HepG2 (cell line): ENCODE data around the gene SRGAP2B. TPM values are rescaled to one million over a fixed set of nuclear protein-coding genes. Genes with fewer than 3 reads are reported as not detected.
"Not testable (repeated sequence)": the region's sequence is repeated elsewhere in the genome, so short reads cannot be mapped to it uniquely, and the experiment has no call there.

Experiments
- ATAC-seq: fragments of 200-7000 bp; cut with Tn5 transposase; 3 replicates; pipeline ENCODE4 v1.9.1; 2020; ENCODE audit warnings: mild to moderate bottlenecking, moderate library complexity
- BruUV-seq: library from RNA; stranded (reverse); fragments of 400-500 nt; replicated peaks from 2 replicates; lab custom pipeline; 2021; lab: Mats Ljungman, UMichigan
- CTCF ChIA-PET: fragments of 300-600 bp; formaldehyde crosslinking; extraction: SDS; loops from one replicate; lab custom pipeline; 2021; ENCODE audit warnings: low total read pairs, inconsistent platforms, low intra/inter-chr PET ratio; lab: Yijun Ruan, JAX
- POLR2A ChIA-PET: fragments of 350-600 bp; sonication (Branson Sonifier 250); formaldehyde crosslinking; loops from one replicate; lab custom pipeline; 2020; ENCODE audit warnings: antibody characterized with exemption, inconsistent platforms; lab: Yijun Ruan, JAX
- DNase-seq: peaks from one replicate; pipeline ENCODE4 v3.0.0-alpha.2; 2015; ENCODE audit warnings: low spot score
- FAIRE-seq: peaks from 3 replicates; lab custom pipeline; 2011; peaks lifted over from hg19 to GRCh38; lab: Jason Lieb, UNC
- H2AFZ ChIP-seq: one replicate; pipeline ENCODE4 v1.6.1; 2011; ENCODE audit warnings: low read length, inconsistent platforms
- H3K27ac ChIP-seq: fragments of 300-600 bp; 3 replicates; pipeline ENCODE4 v1.8.0; 2011; ENCODE audit warnings: mixed run types, mild to moderate bottlenecking, mixed read lengths, low read length, inconsistent platforms; ENCODE audit not compliant: insufficient read depth; ENCODE audit errors: extremely low read length
- H3K27me3 ChIP-seq, 2 experiments: fragments of 200-600 bp in 1 of 2; 2 replicates in 1 of 2; 3 replicates in 1 of 2; pipeline versions ENCODE4 v1.6.0 to v1.8.0; 2011; ENCODE audit warnings: low read length in 2 of 2, mild to moderate bottlenecking in 2 of 2, moderate library complexity in 2 of 2, inconsistent platforms in 1 of 2; ENCODE audit not compliant: insufficient read depth in 2 of 2, control insufficient read depth in 1 of 2
- H3K36me3 ChIP-seq, 2 experiments: fragments of 200-600 bp in 1 of 2; replicated peaks in 1 of 2; 2 replicates in 1 of 2; 3 replicates in 1 of 2; pipeline versions ENCODE4 v1.5.1 to v1.8.0; 2011; ENCODE audit warnings: low read length in 2 of 2, inconsistent platforms in 1 of 2; ENCODE audit not compliant: insufficient read depth in 2 of 2, control insufficient read depth in 1 of 2
- H3K4me1 ChIP-seq: 2 replicates; pipeline ENCODE4 v1.5.1; 2012; ENCODE audit warnings: low read length, inconsistent platforms; ENCODE audit not compliant: insufficient read depth
- H3K4me2 ChIP-seq: 2 replicates; pipeline ENCODE4 v1.6.0; 2011; ENCODE audit warnings: low read depth, low read length, inconsistent platforms
- H3K4me3 ChIP-seq, 3 experiments: fragments of 200-600 bp in 1 of 3; sonication (generic), shearing (Covaris generic) in 1 of 3; replicated peaks in 1 of 3; 2 replicates each; pipeline ENCODE4 v1.5.1; 2011 to 2016; ENCODE audit warnings: low read length in 3 of 3, inconsistent platforms in 2 of 3, low read depth in 2 of 3, mild to moderate bottlenecking in 2 of 3, control low read depth in 1 of 3, mixed read lengths in 1 of 3; ENCODE audit not compliant: insufficient read depth in 1 of 3
- H3K79me2 ChIP-seq: one replicate; pipeline ENCODE4 v1.6.1; 2011; ENCODE audit warnings: low read length, inconsistent platforms; ENCODE audit not compliant: insufficient read depth
- H3K9ac ChIP-seq: 2 replicates; pipeline ENCODE4 v1.6.0; 2011; ENCODE audit warnings: mild to moderate bottlenecking, low read depth, low read length, inconsistent platforms; ENCODE audit not compliant: insufficient read depth
- H3K9me3 ChIP-seq: 2 replicates; pipeline ENCODE4 v1.5.1; 2012; ENCODE audit warnings: mild to moderate bottlenecking, low read length
- H4K20me1 ChIP-seq: 2 replicates; pipeline ENCODE4 v1.6.0; 2011; ENCODE audit warnings: inconsistent platforms, mild to moderate bottlenecking, low read length, moderate library complexity; ENCODE audit not compliant: insufficient read depth
- WGBS: methylation state at CpG from one replicate; pipeline ENCODE4 v1.1.6; 2017; ENCODE audit warnings: low lambda C conversion rate; 5-methylcytosine and 5-hydroxymethylcytosine counted together
- in situ Hi-C: cut with HindIII; loops from 2 replicates; pipeline ENCODE4 v1.10.0; 2017; ENCODE audit warnings: low pct_unique_long_range_greater_than_20kb; ENCODE audit not compliant: extremely low pct_ligation_motif_present
- intact Hi-C: fragments of 100-400 bp; cut with micrococcal nuclease; formaldehyde crosslinking; loops from one replicate; pipeline ENCODE4 v1.10.0; 2022; ENCODE audit not compliant: unreplicated experiment
- polyA plus RNA-seq, 8 experiments: library from polyadenylated mRNA; depleted of rRNA in 3 of 8; stranded (reverse) in 7 of 8; unstranded in 1 of 8; fragments of >200 nt; fragmentation: Illumina TruSeq in 4 of 8; extraction: Trizol in 4 of 8; gene quantifications; 2 replicates each; pipeline versions ENCODE4 v1.2.1 to v1.2.3, GENCODE V29; 2011 to 2016; ENCODE audit warnings: low read depth in 4 of 8, missing spikeins in 1 of 8, mixed read lengths in 1 of 8; ENCODE audit not compliant: insufficient read depth in 1 of 8
- total RNA-seq, 5 experiments: library from RNA; depleted of rRNA; stranded (reverse); fragments of >200 nt; fragmentation: Illumina TruSeq; extraction: Trizol; gene quantifications; 2 replicates each; pipeline ENCODE4 v1.2.3, GENCODE V29; 2016; ENCODE audit warnings: low read depth in 1 of 5

SRGAP2B gene
- total and polyA plus RNA-seq, 2 of the 13 experiments (the other 11 are each of a cell fraction or from before 2014, with no cell fraction given) = 9.2 to 16.1 TPM

GRCh38 chr1:145053428-145053827, 41.7 kb downstream of the SRGAP2B start:
- H3K9ac ChIP-seq, POLR2A ChIA-PET, H3K79me2 ChIP-seq, H3K9me3 ChIP-seq, FAIRE-seq, H4K20me1 ChIP-seq, H2AFZ ChIP-seq, H3K4me1 ChIP-seq, intact Hi-C loops, H3K4me3 ChIP-seq, DNase-seq, H3K4me2 ChIP-seq, H3K27ac ChIP-seq, in situ Hi-C loops, H3K27me3 ChIP-seq, H3K36me3 ChIP-seq, BruUV-seq, CTCF ChIA-PET, ATAC-seq: not testable (repeated sequence)
- no CpG with 5 or more reads among the region's 4 CpGs for WGBS

GRCh38 chr1:145052019-145052776, 42.9 kb downstream of the SRGAP2B start:
- H3K79me2 ChIP-seq, DNase-seq, BruUV-seq, H3K9ac ChIP-seq, H3K4me1 ChIP-seq, in situ Hi-C loops, H3K27me3 ChIP-seq, H3K4me2 ChIP-seq, ATAC-seq, H4K20me1 ChIP-seq, intact Hi-C loops, H3K36me3 ChIP-seq, FAIRE-seq, H3K9me3 ChIP-seq, H3K27ac ChIP-seq, H3K4me3 ChIP-seq, H2AFZ ChIP-seq, CTCF ChIA-PET, POLR2A ChIA-PET: not testable (repeated sequence)
- WGBS = no CpG with 5 or more reads among the region's 10 CpGs

GRCh38 chr1:145048181-145048856, 46.8 kb downstream of the SRGAP2B start:
- H3K4me2 ChIP-seq, FAIRE-seq, ATAC-seq, H3K27ac ChIP-seq, CTCF ChIA-PET, in situ Hi-C loops, H3K4me3 ChIP-seq, H3K79me2 ChIP-seq, intact Hi-C loops, H2AFZ ChIP-seq, H3K27me3 ChIP-seq, H3K4me1 ChIP-seq, H4K20me1 ChIP-seq, BruUV-seq, DNase-seq, H3K9ac ChIP-seq, H3K36me3 ChIP-seq, POLR2A ChIA-PET, H3K9me3 ChIP-seq: not testable (repeated sequence)
- no CpG with 5 or more reads among the region's 6 CpGs for WGBS

- H3K27ac ChIP-seq, H3K9me3 ChIP-seq, H2AFZ ChIP-seq, H3K4me1 ChIP-seq, H4K20me1 ChIP-seq, H3K4me3 ChIP-seq, intact Hi-C loops, DNase-seq, FAIRE-seq, H3K36me3 ChIP-seq, H3K9ac ChIP-seq, H3K4me2 ChIP-seq, H3K27me3 ChIP-seq, CTCF ChIA-PET, POLR2A ChIA-PET, in situ Hi-C loops, ATAC-seq, BruUV-seq, H3K79me2 ChIP-seq: not testable (repeated sequence)
- no CpG with 5 or more reads among the region's 1 CpG for WGBS
These were observed 47.6 kb downstream of the SRGAP2B start for GRCh38 chr1:145047553-145047952.
